Hematopoietic multipotent progenitor cell treated with erythropoietin and hydrocortisone succinate and interleukin-3 and kit ligand, for 15 days (in vitro differentiated cells): ENCODE results near the gene TMEFF1.

ENCODE experiments used
- DNase-seq: peaks from one replicate; pipeline ENCODE4 v3.0.0-alpha.2; 2015; ENCODE audit warnings: low spot score

Gene TMEFF1

DNA sequence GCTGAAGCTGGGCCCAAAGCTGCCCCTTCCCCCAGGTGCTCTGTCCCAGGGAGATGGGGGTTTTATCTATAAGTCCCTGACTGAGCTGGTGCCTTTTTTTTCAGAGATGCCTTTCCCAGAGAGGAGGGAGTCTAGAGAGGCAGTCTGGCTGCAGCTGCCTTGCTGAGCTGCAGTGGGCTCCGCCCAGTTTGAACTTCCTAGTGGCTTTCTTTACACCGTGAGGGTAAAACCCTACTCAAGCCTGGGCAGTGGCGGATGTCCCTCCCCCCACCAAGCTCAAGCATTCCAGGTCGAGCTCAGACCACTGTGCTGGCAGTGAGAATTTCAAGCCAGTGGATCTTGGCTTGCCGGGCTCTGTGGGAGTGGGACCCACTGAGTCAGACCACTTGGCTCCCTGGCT is 146.2 kb downstream of the TMEFF1 start:
- no peak for DNase-seq

DNA sequence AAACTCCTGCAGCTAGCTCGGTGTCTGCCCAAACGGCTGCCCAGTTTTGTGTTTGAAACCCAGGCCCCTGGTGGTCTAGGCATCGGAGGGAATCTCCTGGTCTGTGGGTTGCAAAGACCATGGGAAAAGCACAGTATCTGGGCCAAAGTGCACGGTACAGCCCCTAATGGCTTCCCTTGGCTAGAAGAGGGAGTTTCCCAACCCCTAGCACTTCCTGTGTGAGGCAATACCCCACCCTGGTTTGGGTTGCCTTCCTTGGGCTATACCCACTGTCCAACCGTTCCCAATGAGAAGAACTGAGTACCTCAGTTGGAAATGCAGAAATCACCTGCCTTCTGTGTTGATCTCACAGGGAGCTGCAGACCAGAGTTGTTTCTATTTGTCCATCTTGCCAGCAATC is 146.7 kb downstream of the TMEFF1 start:
- DNase-seq: no peak

DNA sequence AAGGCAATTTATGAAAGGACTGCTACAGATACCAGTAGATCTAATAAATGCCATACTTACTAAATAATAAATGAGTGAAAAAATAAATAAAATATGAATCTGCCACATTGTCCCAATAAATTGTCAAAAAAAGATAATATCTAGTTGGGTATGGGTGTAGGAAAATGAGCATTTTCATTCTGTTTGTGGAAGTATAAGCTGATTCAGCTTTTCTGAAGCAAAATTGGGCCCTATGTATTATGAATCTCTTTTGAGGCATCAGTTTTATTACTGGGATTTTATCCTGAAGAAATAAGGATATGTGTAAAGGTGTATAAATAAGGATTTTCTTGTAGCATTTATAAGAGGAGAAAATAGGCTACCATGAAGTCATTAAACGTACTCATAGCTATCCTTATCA is 151.0 kb downstream of the TMEFF1 start:
- no peak for DNase-seq

DNA sequence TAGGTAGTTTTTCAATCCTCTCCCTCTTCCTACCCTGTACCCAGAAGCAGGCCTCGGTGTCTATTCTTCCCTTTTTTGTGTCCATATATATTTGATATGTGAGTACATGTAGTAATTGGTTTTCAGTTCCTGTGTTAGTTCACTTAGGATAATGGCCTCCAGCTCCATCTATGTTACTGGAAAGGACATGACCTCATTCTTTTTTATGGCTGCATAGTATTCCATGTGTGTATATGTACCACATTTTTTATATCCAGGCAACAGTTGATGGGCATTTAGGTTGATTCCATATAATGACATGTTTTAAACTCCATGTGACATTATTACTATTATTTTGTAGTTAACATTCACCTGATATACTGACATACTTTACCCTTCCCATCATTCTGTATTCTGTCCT is 154.0 kb downstream of the TMEFF1 start:
- no peak for DNase-seq
